GM18526 (cell line): ENCODE measurements around the gene BAG3.

Experiments
- POLR2A ChIP-seq: IDR thresholded peaks from 3 replicates; pipeline ENCODE4 v1.6.1; 2011; ENCODE audit not compliant: insufficient read length; ENCODE audit errors: extremely low read depth

BAG3 gene

GRCh38 chr10:119672291-119672690 is 21.1 kb downstream of the BAG3 start:
- TF ChIP-seq POLR2A = no peak

- TF ChIP-seq POLR2A = no peak
Observed at GRCh38 chr10:119673271-119673670, 22.1 kb downstream of the BAG3 start.

DNA sequence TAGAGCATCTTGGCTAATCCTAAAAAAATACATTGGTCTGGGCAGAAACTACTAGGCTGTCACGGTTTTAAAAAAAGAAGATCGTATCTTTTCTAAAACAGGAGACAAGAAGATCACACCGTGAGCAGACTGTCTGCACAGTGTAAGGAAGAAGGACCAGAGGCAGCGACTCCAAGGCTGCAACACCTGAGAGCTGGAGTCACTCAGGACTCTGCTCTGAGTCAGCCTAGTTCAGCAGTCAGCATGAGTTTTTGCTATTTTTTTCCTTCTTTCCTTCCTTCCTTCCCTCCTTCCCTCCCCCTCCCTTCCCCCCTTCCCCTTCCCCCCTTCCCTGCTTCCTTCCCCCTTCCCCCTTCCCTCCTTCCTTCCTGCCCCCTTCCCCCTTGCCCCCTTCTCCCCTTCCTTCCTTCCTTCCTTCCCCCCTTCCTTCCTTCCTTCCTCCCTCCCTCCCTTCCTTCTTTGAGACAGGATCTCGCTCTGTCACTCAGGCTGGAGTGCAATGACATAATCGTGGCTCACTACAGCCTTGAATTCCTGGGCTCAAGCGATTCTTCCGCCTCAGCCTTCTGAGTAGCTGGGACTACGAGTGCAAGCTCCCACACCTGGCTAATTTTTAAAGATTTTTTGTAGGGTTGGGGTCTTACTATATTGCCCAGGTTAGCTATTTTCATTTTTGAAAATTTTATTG is 24.4 kb downstream of the BAG3 start:
- TF ChIP-seq POLR2A = no peak

GRCh38 chr10:119677126-119677525 is 25.9 kb downstream of the BAG3 start:
- no peak for TF ChIP-seq POLR2A

DNA sequence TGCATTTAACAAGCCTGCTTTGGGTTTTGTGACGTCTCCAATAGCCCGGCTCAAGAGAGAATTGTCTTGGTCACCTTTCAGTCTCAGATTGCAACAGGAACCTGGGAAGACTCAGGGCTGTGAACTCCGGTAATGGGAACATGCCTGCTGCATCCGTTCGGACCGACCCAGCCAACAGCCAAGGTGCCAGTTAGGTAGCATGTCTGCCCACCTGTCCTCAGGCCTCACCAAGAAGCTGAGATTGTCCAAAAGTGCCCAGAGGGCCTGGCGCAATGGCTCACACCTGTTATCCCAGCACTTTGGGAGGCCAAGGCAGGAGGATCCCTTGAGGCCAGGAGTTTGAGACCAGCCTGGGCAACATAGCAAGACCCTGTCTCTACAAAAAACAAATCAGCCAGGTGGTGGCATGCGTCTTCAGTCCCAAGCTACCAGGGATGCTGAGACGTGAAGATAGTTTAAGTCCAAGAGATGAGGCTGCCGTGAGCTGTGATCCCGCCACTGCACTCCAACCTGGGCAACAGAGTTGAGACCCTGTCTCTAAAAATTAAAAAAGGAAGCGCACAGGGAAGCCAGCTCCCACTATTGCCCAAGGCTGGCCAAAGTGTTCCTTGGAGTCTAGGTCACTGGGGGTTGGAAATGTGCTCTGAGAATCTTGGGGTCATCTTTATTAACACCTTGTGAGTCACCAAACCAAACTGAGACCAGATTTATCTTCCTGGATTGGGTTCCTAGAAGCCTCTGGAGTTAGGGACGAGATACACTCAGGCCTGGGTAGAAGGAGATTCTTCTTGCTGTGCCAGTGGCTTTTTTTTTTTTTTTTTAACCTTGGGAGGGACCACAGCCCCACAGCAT is 26.9 kb downstream of the BAG3 start:
- TF ChIP-seq POLR2A = no peak

GRCh38 chr10:119679480-119679829 is 28.3 kb downstream of the BAG3 start:
- TF ChIP-seq POLR2A = no peak

- TF ChIP-seq POLR2A = no peak
Observed at GRCh38 chr10:119680050-119680449, 28.9 kb downstream of the BAG3 start.

DNA sequence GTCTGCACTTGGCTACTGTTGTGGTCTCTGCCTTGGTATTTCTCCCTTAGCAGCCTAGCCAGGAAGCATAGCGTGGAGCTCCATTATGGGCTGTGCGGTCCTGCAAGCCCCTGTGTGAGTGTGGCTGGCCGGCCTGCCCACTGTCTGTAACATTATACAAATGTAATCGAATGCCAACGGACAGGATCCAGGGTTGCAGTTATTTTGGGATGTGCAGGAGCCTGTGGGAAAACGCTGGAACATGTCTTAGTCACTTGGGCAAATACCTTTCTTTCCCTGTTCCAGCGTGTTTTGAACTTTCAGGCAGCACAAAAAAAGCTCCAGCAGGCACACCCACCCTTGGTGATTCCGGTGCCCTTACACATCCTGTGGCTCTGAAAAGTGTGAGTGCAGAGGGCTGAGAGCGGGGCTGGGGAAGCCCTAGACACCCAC is 29.5 kb downstream of the BAG3 start:
- no peak for TF ChIP-seq POLR2A

DNA sequence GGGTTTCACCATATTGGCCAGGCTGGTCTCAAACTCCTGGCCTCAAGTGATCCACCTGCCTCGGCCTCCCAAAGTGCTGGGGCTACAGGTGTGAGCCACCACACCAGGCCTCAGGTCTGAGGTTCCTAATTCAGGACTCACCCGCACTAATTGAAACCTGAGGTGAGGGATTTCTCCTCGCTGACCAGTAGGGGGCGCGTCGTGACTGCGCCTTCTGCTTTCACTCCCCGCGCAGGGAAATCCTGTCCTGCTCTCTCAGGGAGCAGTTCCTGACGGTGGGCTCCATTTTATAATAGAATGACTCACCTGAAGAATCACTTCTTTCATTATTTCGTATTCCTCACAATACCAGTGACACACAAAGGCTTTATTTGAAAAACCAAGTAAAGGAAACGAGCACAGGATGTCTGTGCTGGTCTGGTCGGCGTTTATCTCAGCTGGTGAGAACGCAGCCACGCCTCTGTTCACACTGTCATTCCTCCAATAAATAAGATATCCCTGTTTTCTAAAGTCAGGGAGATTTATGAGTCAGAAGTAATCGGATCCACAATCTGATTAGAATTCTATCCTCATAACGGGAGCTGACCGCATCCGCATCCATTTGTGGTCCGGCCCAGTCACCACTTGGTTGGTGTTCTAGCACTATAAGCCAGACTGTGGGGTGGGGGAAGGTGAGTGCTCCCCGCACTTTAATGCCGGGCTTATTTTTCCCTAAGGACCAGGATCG is 35.4 kb downstream of the BAG3 start:
- no peak for TF ChIP-seq POLR2A

- no peak for TF ChIP-seq POLR2A
Observed at GRCh38 chr10:119687192-119688032, 36.2 kb downstream of the BAG3 start.

- TF ChIP-seq POLR2A = no peak
Observed at GRCh38 chr10:119688033-119688508, 36.9 kb downstream of the BAG3 start.

GRCh38 chr10:119689016-119689580 is 37.9 kb downstream of the BAG3 start:
- TF ChIP-seq POLR2A = no peak

DNA sequence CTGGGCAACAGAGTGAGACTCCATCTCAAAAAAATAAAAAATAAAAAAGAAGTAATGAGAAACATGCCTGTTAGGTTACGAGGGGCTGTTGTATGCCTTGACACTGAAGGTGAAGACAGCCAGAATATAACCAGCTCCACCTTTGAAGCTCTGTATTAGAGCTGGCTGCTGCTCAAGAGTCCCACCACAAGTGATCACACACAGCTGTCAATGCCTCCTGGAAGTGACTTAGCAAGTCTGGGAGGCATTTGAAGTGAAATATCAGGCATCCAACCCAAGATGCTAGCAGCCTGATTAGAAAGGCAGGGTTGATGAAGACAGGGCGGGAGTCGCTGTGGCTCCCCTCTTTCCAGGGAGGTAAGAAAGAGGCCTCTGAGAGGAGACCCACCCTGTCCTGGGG is 40.5 kb downstream of the BAG3 start:
- TF ChIP-seq POLR2A = no peak

DNA sequence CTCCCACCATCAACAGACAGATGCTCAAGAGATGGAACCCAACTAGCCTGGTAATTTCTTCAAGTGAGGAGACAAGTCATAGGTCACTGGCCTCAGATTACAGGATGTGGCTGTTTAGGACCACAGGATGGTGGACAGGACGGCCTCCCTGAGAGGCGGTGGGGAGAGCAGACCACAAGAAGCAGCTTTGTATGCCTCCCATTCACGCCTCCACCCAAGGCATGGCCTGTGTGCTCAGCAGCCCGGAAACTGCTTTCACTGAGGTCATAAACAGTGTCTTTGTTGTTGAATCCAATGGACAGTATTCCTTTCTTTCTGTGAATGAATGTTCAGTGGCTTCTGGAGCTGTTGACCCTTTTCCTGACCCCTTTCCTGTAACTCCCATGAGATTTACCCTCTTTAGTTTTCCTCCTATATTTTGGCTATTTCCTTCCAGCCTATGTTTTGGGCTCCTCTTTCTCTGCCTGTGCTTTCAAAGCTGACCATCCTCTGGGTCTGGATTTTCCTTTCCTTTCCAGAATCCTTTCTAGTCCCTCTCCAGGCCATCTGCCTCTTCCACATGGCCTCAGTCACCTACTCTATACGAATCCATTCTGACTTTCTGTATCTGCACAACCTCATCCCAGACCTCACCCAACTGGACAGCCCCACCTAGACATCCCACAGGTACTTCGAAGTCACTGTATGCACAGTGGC is 42.2 kb downstream of the BAG3 start:
- TF ChIP-seq POLR2A = no peak
